HG03045 (cell line): ENCODE measurements around the gene KRTAP10-9.
"Not testable (repeated sequence)": the region's sequence is repeated elsewhere in the genome, so short reads cannot be mapped to it uniquely, and the experiment has no call there.

Experiments used
- ATAC-seq: cut with Tn5 transposase; IDR thresholded peaks from one replicate; pipeline ENCODE4 v1.9.1; 2021; ENCODE audit warnings: mild to moderate bottlenecking, moderate library complexity; ENCODE audit not compliant: unreplicated experiment

KRTAP10-9 gene, protein sequence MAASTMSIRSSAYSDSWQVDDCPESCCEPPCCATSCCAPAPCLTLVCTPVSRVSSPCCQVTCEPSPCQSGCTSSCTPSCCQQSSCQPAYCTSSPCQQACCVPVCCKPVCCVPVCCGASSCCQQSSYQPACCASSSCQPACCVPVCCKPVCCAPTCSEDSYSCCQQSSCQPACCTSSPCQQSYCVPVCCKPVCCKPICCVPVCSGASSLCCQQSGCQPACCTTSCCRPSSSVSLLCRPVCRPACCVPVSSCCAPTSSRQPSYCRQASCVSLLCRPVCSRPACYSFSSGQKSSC

DNA sequence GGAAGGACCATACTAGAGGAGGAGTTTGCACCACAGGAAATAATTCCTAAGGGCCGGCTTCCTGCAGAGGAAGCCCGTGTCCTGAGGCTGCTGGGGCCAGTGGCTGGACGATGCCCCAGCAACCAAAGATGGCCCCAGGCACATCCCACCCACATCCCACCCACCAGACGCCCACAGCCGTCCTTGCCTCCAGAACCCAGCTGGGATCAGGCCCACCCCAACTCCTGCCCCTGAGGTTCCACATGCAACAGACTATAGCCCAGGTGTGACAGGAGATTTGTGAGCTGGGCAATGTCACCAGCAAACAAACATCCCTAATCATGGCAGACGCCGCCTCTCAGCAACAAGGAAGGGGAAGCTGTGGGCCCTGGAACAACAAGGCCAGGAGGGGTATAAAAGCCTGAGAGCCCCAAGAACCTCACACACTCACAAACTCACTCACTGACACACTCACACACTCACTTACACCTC, at the start of gene KRTAP10-9:
KRTAP10-9 (plus strand) TSS at position 421 of the 471 bp plus-strand sequence. CDS start 79 bp downstream, outside the sequence.
- no peak for ATAC-seq

DNA sequence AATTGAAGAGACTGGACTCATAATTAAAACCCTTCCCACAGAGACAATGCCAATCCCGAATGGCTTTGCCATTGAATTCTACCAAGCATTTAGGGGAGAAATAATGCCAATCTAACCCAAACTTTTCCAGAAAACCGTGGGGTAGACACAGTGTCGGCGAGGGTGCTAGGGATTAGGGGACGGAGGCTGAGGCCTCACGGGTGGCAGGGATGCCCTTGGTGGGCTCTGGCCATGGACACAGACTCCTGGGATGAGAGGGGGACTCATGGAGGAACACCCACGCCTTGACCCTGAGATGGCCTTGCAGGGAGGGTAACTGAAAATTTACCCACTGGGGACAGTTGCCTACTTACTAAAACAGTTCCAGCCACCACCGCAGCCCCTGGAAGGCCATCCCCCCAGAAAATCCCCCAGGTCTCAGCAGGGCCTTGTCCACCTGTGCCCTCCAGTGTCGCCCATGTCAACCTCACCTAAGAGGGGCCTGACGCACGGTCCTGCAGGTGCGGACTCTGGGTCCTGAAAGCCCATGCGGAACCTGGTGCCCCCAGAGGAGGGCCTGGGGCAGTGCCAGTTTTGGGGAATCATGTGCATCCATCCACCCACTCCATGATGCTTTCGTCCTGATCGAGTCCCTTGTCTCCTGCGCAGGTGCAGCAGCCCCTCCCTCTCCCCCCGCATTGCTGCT, 48.4 kb upstream of the KRTAP10-9 start:
- no peak for ATAC-seq

DNA sequence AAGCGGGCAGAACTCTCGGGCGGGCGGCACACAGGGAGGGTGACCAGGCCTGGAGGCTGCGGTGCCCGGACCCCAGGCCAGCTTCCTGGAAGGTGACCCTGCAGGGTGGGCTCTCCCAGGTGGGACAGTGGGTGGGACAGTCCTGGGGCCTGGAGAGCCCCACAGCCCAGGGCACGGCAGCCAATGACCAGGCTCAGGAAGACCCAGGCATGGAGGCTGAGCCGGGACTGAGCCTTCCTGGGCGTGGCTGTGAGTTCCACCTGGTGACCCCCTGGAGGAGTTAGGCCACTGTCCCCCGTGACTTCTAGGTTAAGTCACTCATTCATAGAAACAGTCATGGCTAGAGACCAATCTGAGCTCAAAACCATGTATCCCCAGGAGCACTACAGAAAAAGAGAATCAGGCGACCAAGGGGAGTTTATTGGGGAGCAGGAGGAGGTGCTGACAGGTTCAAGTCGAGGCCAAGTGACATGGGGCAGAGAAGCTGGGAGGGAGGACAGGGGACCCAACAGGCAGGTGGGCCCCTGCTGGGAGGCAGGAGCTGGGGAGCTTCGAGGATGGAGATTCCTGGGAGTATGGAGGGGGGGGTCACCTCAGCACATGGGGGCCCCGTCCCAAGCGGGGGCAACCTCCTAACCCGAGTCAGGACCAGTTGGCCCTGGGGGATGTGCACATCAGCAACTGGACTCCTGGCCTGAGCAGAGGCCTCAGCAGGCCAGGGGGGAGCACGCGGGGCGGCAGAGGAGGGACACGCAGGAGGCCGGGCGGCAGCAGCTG, 47.6 kb upstream of the KRTAP10-9 start:
- no peak for ATAC-seq

DNA sequence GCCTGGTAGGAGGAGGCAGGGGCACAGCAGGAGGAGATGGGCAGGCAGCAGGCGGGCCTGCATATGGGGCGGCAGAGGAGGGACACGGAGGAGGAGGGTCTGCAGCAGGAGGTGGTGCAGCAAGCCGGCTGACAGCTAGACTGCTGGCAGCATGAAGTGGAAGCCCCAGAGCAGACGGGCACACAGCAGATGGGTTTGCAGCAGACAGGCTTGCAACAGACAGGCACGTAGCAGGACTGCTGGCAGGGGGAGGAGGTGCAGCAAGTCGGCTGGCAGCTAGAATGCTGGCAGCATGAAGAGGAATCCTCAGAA, 47.1 kb upstream of the KRTAP10-9 start:
- no peak for ATAC-seq

DNA sequence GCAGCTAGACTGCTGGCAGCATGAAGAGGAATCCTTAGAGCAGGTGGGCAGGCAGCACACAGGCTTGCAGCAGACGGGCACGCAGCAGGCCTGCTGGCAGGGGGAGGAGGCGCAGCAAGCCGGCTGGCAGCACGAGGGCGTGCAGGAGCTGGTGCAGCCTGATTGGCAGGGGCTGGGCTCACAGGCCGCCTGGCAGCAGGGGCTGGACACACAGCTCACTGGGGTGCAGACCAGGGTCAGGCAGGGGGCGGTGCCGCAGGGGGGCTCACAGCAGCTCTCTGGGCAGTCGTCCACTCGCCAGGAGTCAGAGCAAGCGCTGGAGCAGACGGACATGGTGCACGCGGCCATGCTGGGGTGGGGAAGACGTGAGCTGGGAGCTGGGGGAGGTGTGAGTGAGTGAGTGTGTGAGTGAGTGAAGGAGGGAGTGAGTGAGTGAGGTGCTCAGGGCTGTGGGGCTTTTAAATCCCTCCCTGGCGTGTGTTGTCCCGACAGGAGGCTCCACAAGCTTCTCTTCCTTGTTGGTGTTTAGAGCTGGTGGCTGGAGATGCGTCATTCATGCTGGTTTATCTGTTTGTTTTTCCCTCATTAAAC, 46.6 kb upstream of the KRTAP10-9 start, which contains the start of gene KRTAP10-5:
KRTAP10-5 (minus strand) TSS at position 374 of the 591 bp plus-strand sequence; CDS start at position 348, 26 bp downstream.
- not testable (repeated sequence) for ATAC-seq

DNA sequence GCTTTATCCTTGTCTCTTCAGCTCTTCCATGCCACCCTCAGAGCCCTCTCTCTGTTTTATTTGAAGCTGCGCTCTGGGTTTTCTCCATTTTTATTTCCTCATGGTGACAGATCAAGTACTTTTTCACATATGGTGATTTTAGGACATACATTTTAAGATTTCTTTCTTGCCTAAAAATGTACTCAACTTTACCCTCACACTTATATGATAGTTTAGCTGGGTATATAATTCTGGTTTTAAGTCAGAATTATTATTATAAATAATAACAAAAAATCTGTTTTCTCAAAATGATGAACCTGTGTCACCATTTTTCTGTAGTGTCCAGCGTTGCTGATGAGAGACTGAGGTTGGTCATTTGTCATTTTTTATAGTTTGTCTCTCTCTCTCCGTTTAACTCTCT, 45.7 kb upstream of the KRTAP10-9 start:
- ATAC-seq = no peak

DNA sequence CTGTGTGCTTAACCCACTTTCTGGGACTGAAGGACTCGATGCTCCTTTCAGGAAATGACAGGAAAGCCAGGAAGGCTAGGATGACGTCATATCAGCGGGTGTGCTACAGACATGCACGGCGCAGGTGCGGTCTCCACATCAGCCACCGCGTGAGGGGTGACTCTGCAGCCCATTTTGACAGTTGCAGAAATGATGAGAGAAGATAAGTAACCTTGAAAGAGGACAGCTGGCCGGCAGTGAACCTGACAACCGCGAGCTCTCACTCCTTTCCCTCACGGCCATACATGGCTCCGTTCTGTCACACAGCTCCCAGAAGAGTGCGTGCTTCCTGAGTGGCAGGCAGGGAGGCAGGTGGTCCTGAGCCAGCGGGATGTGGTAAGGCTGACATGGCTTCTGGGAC, 44.8 kb upstream of the KRTAP10-9 start:
- no peak for ATAC-seq

DNA sequence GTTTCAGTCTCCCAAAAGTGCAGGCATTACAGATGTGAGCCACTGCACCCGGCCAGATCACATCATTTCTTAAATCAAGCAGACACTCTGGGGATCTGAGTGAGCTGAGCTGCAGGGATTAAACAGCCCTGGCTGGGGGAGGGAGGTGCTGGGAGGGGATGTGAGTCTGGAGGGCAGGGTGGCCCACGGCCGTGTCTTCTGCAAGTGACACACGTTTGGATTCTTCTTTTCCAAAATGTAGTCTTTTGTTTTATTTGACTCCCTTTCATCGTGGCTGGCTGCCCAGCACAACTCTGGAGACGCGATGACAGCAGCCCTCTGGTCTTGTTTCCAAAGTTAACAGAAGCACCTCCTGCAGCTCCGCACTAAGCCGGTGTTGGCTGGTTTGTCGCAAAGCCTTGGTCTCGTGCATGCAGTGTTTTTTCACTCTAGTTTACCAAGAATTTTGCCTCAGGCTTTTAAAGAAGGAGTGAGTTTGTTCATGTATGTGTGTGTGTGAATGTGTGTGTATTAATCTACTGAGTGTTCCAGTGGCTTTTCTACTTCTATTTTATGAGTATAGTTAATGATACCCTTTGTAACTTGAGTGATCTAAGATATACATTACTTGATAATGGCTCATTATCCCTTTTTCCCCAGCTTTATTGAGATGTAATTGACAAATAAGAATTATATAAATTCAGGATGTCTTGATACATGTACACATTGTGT, 43.6 kb upstream of the KRTAP10-9 start:
- no peak for ATAC-seq

DNA sequence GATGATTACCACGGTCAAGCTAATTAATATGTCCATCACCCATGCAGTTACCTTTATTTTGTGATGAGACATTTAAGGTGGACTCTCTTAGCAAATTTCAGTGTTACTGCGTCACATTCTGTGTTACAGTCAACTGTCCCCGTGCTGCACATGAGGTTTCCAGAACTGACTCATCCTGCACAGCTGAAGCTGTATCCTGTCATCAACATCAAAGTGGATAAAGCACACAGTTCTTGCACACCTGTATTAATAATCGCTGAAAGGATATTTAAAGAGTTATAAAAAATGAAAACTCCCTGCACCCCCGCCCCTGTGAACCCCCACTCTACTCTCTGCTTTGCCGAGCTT, 43.1 kb upstream of the KRTAP10-9 start:
- no peak for ATAC-seq

DNA sequence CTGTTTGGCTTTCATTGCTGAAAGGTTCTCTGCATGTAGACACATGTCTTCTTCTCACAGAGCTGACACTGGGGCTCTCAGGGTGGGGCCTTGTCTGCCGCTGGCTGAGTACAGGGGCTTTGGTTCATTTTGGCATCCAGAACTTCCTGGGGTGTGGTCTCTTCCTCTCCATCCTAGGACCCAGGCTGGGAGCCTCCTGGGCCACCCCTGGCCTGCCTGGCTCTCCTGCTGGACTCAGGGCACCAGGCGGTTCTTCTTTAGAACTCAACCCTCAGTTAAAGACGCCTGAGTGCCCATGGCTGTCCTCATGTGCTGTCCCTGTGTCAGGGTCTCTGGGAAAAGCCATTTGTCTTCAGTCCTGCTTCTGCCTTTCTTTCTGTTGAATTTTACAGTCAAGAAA, 41.0 kb upstream of the KRTAP10-9 start:
- no peak for ATAC-seq

DNA sequence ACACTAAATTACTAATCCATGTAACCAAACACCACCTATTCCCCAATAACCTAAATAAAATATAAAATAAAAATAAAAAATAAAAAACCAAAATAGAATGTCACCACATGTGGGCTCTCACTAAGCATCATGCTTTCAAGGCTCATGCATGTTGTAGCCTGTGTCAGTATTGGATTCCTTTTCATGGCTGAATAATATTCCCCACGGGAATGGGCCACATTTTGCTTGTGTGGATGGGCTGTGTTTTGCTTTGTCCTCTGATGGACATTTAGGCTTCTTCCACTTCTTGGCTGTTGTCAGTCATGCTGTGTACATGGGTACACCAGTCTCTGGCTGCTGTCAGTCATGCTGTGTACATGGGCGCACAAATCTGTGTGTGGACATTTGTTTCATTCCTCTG, 37.8 kb upstream of the KRTAP10-9 start:
- no peak for ATAC-seq

DNA sequence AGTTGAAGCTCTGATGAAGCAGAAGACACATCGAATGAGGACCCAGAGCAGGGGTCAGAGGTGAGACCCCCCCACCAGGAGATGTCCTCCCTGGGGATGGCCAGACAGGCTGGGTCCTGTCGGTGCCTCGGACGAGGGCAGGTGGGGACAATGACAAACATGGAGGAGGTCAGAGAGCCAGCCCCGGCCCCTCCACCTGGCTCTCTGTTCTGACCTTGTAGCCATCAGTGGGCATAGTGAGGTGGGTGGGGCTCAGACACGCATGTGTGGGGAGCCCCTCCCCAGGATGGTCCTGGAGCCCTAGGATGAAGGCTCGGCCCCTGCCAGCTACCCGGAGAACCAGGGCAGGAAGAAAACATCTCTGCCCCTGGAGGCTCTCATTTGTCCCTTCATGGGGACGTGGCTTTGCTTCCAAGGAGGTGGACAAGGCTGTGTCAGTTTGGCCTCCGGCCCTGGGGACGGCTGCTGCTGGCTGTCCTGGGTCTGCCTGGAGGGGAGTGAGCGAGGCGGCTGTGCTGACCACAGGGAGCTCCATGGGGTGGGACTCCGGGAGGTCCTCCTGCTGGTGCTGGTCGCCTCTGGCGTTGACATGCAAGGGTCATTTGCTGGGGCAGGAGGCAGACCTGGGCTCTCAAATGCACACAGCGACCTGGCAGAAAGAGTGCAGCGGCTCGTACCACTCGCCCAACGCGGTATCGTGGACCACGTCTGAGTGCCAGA, 37.1 kb upstream of the KRTAP10-9 start:
- no peak for ATAC-seq

DNA sequence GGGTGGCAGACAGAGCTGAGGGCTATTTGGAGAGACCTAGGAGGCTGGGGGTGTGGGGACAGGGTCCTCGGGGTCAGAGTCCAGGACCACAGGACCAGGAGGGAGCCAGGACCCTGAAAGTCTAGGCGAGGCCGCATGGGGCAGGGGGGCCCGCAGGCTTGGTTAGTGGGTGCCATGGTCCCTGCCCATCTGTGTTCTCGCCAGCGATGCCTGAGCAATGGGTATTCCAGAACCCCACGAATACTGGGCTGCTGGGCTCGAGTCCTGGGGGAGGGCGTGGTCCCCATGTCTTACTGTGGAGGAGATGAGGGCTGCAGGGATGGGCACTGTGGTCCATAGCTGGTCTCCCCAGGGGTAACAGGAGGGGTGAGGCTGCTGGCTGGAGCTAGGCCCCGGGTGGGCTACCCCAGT, 36.6 kb upstream of the KRTAP10-9 start:
- no peak for ATAC-seq

DNA sequence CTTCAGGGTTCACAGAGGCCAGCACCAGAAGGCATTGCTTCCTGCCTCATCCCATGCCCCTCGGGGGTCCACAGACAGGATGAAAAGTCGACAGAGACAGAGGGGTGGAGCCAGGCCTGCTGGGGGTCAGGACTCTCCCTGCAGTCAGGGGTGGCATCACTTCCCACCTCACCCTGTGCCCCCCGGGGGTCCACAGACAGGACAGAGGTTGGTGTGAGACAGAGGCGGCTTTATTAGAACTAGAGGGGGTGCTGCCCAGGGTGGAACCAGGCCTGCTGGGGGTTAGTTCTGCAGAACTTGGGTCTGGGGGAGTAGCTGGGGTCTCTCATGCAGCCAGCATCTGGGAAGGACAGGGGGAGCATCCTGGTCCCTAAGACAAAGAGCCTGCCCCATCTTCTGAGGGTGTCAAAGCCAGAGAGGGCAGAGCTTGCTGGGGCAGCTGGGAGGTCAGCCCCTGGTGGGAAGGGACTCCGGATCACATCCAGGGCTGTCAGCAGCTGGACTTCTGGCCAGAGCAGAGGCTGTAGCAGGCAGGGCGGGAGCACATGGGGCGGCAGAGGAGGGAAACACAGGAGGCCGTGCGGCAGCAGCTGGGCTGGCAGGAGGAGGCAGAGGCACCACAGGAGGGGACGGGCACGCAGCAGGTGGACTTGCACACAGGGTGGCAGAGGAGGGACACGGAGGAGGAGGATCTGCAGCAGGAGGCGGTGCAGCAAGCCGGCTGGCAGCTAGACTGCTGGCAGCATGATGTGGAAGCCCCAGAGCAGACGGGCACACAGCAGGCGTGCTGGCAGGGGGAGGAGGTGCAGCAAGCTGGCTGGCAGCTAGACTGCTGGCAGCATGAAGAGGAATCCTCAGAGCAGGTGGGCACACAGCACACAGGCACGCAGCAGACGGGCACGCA, 35.7 kb upstream of the KRTAP10-9 start:
- not testable (repeated sequence) for ATAC-seq

DNA sequence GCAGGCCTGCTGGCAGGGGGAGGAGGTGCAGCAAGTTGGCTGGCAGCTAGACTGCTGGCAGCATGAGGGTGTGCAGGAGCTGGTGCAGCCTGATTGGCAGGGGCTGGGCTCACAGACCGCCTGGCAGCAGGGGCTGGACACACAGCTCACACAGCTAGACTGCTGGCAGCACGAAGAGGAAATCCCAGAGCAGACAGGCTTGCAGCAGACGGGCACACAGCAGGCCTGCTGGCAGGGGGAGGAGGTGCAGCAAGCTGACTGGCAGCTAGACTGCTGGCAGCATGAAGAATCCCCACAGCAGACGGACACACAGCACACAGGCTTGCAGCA, 35.1 kb upstream of the KRTAP10-9 start:
- not testable (repeated sequence) for ATAC-seq

DNA sequence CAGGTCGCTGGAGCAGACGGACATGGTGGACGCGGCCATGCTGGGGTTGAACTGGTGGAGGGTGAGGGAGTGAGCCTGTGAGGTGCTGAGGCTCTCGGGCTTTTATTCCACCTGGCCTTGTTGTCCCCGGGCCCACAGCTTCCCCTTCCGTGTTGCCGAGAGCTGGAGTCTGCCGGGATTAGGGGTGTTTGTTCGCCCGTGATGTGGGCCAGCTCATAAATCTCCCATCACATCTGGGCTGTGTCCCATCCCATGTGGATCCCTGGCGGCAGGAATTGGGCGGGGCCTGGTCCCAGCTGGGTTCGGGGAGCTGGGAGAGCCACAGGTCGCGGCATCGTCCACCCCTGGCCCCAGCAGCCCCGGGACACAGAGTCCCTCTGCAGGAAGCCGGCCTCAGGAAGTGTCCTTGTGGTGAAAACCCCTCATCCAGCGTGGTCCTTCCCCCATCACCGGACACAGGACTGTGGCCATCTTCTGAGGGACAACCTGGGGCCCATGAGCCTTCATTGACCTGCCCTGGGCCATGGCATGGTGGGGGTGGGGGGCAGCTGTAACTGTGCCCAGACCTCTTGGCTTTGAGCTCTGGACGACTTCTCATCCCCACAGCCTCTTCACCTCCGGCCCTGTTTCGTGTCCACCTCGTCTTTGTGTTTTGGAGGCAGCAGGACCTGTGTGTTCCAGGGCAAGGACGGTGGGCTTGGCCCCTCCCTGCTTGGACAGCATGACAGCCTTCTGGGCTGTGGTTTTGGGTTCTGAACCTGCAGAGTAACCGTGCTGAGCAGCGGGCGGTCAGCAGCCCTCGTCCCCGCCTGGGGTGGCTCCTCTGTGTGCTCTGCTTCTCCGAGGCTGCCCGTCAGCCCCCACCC, 34.2 kb upstream of the KRTAP10-9 start, which contains the start of gene KRTAP10-6:
KRTAP10-6 (minus strand) TSS at position 60 of the 866 bp plus-strand sequence; CDS start at position 39, 21 bp downstream.
- ATAC-seq = no peak

DNA sequence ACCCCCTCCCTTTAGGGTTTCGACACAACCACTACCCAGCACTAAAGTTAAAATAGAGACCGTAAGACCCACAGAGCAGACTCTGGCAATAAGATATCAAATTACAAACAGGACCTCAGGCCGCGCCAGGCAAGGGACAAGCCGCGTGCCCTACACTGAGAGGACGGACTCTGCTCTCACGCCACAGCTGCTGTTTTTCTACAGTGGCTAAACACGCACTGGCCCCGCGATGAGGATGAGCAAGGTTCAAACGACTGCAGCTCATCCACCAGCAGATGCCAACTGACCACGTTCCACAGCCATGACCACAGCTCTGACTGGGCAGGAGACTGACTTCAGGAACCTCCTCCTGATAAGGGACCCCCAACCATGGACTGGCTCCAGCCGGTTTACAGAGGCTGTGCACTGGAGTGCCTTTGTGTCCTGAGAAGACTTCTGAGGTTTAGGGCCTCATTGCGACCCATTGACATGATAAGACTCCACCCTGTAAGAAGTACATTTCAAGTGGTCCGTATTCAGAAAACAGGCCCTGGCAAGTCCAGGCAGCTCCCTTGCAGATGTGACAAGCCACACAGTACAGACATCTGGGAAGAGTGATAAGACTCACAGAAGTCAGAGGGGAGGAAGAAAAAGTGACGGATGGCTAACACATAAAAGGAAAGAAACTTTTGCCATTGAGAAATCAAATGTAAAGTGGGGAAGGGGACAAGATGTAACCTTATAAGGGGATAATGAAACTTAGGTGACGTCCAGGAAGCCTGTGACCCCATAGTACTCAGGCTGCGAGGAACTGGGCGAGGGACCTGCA, 33.1 kb upstream of the KRTAP10-9 start:
- no peak for ATAC-seq
